ENCODE results near the gene MYH4.

The MYH4 gene

DNA sequence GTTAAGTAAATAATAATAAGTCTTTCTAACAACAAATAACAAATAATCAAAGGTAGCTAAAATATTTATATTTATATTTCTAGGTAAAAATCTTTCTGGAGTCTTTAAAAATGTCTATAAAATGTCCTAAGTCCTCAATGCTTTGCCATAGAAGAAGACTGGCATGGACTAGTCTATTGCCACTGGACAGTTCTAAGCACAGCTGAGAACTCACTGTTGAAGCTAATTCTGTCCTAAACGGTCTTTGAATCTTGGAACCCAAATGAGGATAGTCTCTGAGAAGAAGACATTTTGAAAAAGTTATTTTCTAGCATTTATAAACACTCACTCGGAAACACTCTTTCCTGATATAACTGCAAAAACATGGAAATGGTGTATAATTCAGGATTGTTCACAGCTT is 48.1 kb downstream of the MYH4 start:
- DNase-seq = no peak

DNA sequence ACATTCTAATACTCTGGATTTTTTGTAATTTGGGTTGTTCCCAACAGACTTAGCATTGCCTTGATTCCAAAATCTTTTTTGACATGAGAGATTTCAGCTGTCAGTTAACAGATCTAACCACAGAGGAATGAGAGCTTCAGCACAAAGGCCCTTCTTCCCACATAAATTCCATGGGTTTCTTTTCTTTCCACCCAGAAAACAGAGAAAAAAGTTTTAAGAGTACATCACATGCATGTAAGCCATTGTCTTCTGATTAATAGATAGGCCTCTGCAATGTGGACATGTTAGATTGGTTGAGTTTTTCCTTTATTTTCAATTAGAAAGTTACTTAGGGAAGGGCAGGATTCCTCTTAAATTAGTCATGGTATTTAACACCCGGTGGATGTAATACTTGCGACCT is 48.5 kb downstream of the MYH4 start:
- DNase-seq = no peak

GRCh38 chr17:10417431-10417830 is 51.9 kb downstream of the MYH4 start:
- no peak for DNase-seq

DNA sequence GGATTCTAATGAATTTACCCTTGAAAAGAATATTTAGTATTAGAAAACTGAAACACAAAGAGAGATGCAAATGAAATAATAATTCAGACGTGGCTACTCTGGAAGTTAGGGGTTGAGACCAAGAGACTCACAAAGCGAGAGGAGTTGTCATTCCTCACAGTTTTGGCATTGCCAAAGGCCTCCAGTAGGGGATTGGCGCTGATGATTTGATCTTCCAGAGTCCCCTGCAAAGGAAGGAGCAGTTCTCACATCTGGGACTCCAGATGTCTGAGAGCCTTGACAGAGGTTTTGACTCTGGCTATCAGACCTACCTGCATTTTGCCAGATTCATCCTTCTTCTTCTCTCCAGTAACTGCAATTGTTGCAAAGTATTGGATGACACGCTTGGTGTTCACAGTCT is 54.2 kb downstream of the MYH4 start:
- DNase-seq = no peak

DNA sequence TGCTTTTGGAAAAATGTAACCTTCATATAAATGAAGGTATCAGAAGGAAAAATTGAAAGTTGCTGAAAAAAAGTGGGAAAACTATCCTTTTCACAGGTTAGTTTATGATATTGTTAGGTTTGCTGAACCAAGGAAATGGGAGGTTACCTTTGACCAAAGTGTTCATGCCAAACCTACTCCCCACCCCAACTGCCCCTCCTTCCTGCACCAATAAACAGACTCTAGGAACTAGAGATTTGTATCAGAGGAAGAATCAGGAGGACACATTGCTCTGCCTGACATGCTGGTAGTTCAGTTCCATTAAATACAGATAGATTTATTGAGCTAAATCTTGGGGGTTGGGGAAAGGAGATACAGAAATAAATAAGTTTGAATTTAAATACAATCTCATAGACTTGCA is 65.8 kb downstream of the MYH4 start:
- DNase-seq = no peak

- no peak for DNase-seq
These were observed 71.0 kb downstream of the MYH4 start for GRCh38 chr17:10398352-10398751.

DNA sequence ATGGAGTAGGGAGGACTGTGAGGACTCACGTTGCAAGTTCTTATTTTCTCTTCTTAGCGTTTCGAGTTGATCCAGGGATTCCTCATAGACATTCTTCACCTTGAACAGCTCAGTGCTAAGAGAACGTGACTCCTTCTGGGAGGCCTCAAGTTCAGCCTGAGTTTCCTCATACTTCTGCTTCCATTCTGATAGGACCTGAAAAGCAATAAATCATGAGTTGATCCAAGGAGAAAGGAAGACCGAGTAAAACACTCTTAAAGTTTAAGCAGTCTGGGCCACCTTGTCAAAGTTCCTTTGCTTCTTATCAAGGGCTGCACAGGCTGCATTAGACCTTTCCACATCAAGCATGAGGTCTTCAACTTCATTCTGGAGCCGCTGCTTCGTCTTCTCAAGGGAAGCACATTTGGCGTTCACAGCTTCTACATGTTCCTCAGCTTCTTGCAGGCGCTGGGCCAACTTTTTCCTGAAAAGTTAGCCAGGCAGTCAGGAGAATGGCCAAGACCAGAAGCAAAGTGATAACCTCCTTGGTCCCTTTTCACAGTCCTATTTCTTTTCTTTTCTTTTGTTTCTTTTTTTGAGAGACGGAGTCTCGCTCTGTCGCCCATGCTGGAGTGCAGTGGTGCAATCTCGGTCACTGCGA is 72.7 kb downstream of the MYH4 start:
- no peak for DNase-seq

GRCh38 chr17:10394201-10394887 is 75.0 kb downstream of the MYH4 start:
- no peak for DNase-seq

Data from DMS79 (cell line).